Fibroblast of skin of left biceps (primary cell): ENCODE data around the gene GUCY1A2.
"Not testable (repeated sequence)": the region's sequence is repeated elsewhere in the genome, so short reads cannot be mapped to it uniquely, and the experiment has no call there.

Experiments used
- DNase-seq, 2 experiments: peaks; one replicate each; pipeline ENCODE4 v3.0.0-alpha.2; 2013; ENCODE audit warnings: low read depth in 2 of 2

GUCY1A2 gene, protein sequence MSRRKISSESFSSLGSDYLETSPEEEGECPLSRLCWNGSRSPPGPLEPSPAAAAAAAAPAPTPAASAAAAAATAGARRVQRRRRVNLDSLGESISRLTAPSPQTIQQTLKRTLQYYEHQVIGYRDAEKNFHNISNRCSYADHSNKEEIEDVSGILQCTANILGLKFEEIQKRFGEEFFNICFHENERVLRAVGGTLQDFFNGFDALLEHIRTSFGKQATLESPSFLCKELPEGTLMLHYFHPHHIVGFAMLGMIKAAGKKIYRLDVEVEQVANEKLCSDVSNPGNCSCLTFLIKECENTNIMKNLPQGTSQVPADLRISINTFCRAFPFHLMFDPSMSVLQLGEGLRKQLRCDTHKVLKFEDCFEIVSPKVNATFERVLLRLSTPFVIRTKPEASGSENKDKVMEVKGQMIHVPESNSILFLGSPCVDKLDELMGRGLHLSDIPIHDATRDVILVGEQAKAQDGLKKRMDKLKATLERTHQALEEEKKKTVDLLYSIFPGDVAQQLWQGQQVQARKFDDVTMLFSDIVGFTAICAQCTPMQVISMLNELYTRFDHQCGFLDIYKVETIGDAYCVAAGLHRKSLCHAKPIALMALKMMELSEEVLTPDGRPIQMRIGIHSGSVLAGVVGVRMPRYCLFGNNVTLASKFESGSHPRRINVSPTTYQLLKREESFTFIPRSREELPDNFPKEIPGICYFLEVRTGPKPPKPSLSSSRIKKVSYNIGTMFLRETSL

DNA sequence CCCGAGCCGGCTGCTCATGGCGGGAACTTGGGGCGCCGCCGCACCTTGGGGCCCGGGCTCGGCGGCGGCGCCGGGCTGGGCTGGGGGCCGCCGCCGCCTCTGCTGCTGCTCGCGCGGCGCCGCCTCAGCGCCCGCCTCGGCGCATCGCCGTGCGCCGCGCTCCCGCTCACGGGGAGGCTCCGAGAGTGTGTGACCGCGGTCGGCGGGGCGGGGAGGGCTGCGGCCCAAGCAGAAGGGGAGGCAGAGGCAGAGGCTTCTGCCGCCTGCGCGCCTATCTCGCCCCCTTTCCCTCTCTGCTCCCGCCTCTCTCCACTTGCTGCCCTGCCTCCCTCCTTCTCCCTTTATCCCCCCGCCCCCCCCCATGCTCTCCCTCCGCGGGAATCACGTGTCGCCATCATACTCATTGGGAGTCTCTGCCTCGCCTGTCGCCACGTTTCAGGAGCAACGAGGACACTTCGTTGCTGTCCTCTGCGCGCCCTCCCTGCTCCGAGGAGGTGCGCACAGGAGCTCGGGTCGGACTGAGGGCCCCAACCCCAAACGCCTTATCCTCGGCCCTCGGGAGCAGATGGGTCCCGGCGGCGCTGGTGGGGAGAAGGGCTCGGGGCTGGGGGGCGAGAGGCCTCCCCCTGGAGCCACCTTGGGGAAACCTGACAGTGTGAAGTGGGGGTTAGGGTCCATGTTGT, at the start of gene GUCY1A2:
GUCY1A2 (minus strand) TSS at position 258 of the 683 bp plus-strand sequence. CDS start 421 bp downstream, outside the sequence.
- DNase-seq = no peak

DNA sequence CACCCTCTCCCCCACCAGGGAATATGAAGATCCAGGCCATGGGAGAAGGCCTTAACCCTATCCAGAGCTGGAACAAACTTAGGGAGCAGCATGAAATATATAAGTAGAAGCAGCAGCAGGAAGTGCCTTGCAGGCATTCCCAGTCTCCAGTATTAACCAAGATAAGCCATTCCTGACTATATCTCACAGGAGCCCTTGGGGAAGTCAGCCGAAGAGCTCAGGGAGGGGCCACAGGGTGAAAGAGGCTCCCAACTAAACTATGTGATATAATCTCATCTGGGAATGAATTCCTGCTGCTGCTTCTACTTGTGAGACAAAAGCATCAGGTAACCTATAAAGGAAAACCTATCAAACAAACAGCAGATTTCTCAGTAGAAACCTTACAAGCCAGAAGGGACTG, 36.1 kb upstream of the GUCY1A2 start:
- no peak for DNase-seq

DNA sequence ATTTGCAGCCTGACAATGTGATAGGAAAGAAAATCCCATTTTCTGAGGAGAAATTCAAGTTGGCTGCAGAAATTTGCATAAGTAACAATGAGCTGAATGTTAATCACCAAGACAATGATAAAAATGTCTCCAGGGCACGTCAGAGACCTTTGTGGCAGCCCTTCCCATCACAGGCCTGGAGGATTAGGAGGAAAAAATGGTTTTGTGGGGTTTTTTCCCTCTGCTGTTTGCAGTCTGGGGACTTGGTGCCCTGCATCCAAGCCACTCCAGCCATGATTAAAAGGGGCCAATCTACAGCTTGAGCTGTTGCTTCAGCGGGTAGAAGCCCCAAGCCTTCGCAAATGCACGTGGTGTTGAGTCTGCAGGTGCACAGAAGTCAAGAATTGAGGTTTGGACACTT, 33.1 kb upstream of the GUCY1A2 start:
- not testable (repeated sequence) for DNase-seq

DNA sequence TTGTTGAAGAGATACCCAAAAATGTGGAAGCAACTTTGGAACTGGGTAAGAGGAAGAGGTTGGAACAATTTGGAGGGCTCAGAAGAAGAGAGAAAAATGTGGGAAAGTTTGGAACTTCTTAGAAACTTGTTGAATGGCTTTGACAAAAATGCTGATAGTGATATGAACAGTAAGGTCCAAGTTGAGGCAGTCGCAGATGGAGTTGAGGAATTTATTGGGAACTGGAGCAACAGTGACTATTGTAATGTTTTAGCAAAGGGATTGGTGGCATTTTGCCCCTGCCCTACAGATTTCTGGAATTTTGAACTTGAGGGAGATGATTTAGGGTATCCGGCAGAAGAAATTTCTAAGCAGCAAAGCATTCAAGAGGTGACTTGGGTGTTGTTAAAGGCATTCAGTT, 32.6 kb upstream of the GUCY1A2 start:
- DNase-seq = not testable (repeated sequence)

DNA sequence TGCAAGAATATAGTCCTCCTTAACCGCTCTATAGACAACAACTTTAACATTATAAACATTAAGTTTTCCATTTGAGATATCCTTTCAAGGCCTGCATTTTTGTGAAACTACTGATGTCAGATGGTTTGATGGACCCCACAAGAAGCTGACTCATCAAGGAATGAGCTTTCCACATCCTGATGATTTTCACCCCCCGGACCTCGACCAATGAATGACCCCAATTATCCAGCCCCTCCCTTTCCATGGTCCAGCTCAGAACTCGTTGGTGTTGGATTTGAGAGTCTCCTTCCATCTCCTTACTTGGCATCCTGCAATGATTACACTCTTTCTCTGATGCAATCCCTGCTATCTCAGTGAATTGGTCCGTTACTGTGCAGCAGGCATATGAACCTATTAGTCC, 31.8 kb upstream of the GUCY1A2 start:
- DNase-seq = no peak

DNA sequence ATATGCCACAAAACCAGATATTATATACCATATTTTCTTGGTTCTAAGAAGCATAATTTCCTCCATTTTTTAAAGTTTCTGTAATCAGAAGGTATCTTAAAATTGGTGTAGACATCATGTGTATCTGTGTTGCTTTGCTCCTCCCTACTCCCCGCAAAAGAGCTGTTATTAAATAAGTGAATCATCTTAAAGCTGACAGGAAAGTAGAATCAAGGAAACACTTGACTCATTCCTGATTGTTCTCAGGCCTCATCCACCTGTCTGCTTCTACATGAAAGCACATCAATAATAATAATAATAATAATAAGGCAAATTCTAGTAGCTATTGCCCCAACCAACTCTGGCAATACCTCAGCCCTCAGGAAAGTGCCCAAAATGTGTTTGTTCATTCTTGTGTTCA, 26.2 kb upstream of the GUCY1A2 start:
- no peak for DNase-seq

DNA sequence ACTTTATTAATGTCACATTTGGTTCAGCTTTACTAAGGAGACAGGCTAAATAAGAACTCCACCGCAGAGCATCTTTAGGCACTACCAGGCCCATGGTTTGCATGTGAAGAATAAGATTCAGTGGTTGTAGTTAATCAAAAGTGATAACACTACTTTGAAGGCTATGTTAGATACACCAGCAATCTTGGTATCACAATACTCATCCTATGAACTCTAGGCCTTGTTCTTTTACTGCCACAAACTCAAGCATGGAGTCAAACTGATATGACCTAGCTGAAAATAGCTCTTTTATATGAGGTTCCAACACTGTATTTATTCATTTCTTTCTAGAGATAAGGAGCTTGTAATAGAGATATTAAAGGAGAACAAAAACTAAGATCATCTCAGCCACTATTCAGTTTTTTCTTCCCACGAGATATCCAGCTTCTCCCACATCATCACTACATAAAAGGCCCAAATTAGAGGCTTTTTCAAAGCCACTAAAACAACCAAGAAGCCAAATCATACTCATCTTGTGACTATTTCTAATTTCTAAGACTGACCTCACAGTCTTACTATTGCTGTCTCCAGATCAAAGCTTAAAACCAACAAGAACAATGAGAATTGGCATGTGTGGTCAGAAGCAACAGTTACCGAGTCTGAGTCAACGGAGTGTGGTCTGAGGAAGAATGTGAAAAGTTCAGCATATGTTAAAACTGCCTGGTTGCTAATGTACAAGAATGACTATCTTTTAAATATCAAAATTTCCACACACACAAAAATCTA, 25.1 kb upstream of the GUCY1A2 start:
- DNase-seq = peak; percentile 92 to 93

DNA sequence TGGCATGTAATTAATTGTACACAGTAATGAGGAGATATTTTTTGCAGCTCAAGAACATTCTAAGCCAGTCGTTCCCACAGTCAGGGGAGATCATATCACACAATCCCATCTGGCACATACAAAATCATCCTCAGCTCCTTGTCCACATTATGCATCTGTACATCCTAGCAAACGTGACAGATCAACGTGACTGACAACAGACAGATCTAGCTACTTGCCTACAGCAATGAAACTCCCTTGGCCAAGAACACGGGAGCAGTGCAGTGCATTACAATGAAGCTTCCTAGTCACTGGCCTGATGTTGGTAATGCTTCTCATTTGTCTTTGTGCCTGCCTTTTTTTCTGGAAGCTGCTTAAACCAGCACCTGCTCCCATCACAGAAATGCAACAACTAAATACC, 24.5 kb upstream of the GUCY1A2 start:
- no peak for DNase-seq

DNA sequence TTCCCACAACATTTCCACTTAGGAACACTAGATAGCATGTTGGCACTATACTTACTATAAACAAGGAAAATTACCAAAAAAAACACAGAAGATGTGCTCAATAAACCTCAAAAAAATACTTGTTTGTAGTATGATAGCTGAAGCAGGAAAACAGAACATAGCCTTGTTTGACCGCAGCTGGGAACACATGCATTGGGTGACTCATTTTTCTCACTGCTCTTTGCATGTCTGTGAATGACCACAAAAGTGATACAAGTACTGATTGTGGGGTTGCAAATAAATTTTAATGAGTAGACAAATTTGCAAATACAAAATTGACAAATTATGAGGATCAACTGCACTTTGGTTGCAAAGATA, 22.8 kb upstream of the GUCY1A2 start:
- no peak for DNase-seq

DNA sequence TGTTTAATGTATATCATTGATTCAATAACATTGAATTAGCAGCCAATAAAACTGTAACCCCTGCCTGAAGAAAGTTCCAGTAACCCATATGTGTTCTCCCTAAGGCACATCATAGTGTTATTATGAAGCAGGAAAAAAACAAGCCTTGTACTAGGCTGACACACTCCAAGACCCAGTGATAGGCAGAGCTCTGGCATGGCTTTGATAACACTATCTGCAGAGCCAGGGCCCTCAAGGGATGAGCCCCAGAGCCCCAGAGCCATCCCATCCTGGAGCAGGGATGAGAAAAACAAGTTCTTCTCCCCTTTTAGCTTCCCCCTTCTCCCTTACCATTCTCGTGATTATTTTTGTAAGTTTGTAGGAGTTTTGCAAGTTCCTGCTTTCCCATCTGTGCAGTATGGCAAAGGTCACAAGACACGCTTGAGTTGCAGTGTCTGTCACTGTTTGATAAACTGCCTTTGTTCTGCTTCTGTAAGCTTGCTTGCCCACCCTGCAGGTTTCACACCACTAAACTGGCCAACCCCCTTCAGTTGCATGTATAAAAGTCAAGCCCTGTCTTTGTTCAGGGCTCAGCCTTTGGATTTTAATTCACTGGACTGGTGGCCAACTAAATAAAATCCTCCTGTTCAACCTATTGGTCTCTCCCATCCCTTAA, 22.3 kb upstream of the GUCY1A2 start:
- DNase-seq = no peak

DNA sequence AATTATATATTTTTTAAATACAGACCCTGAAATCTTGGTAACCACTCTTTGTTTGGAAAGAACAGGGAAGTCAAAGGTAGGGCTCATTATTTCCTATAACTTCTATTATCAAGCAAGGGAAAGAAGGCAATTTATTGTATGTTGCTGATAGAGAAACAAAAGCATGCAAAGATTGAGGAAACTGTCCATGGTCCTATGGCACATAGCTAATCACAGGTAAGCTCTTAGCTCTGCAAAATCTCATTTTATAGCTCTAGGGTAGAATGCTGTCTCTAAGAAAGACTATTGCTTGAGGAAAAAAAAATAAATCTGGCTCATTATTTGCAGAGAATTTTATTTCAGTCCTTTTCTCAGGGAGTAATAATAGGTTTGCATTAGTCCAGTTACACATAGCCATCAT, 7.4 kb upstream of the GUCY1A2 start:
- no peak for DNase-seq

DNA sequence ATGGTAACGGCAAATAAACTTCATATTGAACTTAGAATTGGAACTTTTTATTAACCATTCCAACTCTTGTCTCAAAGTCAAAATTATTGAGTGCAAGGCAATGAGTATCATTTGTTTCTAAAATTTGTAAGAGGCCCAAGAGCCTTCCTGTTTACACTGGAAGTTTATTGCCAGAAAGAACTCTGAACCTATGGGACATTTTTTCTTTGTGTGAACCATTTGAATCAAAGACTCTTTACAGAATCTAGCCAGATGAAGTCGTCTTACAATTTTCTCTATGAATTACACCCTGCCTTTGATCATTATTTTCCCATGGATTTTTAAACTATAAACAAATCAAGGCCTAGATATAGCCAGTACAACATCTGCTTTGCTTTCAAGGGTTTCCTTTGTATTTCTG, 2.3 kb upstream of the GUCY1A2 start:
- no peak for DNase-seq

DNA sequence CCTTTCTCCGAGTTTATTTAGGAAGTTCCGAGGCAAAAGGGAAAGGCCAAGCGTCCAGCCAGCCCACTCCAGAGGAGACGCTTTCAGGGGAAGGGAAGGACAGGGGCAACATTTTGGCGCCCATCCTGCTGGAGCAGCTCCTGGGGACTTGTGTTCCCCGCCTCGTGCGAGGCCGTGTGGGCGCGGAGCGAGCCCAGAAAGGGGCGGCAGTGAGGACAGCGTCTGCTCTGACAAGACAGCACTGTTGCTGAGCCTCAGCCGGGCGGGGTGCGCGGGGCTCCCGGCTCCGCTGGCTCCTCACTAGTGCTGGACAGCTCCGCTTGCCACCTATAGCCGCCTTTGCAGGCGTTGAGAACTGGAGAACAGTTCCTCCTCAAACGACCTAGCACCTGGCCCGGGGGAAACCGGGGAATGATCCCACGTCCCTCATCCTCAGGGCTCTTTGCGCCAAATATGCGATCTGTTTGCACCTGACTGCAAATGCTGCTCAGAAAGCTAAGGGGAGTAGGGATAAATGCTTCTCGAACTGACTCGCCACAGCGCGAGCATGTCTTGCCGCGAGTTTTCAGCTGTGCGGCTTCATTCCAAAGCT, 722 bp upstream of the GUCY1A2 start:
- DNase-seq = no peak

DNA sequence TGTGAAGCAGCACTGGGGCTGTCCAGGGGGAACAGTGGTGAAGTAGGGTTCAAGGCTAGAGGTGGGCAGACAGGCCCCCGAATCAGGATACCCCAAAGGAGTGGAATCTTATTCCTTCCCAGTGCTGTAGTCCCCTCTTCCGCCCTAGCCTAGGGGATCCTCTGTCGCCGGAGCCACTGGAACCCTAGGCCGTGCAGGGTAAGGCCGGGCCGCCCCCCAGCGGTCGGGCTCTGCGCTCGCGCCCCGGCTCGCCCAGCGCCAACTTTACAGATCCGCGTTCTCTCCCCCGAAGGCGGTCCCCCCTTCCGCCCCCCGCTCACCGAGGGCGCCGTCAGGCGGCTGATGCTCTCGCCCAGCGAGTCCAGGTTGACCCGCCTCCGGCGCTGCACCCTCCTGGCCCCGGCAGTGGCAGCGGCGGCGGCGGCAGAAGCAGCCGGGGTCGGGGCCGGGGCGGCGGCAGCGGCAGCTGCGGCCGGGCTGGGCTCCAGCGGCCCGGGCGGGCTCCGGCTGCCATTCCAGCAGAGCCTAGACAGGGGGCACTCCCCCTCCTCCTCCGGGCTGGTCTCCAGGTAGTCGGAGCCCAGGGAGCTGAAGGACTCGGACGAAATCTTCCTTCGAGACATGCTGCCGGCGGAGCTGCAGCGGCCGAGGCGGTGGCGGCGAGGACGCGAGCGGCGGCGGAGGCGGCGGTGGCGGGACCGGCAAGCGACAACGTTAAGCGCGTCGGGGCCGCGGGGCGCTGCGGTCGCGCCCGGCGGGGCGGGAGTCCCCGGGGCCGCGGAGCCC, 650 bp downstream of the GUCY1A2 start:
- DNase-seq = no peak

DNA sequence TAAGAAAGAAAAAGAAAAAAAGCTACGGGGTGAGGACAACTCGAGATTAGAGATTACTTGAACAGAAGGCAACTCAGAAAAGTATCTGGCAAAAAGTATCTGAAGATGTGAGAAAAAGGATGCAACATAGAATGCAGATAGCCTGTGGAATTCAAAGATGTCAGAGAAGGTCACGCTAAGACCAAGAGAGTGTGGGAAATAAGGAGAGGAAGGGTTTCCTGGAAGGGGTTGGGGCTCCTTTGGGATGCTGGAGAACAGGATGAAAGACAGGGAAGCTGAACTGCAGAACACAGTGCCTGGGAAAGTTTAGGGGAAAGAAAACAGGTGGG, 1.2 kb downstream of the GUCY1A2 start:
- DNase-seq = no peak

DNA sequence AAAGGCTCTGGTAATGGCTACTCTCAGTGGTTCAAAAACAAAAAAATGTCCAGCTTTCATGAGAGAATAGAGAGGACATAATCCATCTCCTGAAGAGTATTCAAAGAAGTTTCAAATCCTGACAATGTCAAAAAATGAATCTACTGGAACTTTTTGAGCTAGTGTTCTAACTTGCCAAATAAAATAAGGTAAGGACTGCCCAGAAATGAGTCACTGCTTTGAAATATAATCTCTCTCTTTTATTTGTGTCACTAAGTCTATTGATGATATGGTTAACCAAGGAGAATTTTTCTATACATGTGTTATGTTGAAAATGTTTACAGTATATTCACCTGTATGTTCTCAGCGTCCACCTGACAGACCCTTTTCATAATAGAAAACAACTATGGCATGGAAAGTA, 3.4 kb downstream of the GUCY1A2 start:
- no peak for DNase-seq

DNA sequence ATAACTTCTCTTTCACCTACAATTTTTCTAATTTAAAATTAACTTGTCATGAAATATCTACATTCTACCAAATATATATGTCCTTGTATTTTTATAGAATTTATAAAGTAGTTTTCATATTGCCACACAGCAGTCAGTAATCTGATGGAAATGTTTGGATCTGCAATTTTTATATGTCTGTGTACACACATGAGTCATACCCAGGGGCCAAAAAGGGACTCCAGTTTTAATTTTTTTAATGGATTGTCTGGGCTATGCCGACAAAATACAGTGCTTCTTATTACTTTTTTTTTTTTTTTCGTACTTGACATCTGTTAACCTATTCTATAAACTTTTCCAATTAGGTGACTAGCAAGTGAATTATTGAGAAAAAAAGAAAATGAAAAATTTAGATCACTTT, 6.3 kb downstream of the GUCY1A2 start:
- no peak for DNase-seq

DNA sequence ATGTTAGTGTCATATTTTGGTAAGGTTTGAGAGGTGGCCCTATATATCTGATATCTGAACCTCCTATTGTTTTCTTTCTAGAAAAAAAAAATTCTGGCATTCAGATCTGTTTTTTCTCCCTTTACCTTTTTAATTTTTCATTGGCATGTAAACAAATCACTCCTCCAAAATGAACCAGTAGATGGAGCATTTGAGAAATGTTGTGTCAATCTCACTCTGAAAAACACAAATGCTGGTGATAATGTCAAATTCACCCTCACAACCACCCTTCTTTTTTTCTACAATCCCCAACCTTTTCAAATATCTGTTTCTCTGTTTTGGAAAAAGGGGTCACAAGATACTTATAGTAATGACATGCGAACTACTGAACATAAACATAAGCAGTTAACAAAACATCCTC, 9.1 kb downstream of the GUCY1A2 start:
- no peak for DNase-seq

DNA sequence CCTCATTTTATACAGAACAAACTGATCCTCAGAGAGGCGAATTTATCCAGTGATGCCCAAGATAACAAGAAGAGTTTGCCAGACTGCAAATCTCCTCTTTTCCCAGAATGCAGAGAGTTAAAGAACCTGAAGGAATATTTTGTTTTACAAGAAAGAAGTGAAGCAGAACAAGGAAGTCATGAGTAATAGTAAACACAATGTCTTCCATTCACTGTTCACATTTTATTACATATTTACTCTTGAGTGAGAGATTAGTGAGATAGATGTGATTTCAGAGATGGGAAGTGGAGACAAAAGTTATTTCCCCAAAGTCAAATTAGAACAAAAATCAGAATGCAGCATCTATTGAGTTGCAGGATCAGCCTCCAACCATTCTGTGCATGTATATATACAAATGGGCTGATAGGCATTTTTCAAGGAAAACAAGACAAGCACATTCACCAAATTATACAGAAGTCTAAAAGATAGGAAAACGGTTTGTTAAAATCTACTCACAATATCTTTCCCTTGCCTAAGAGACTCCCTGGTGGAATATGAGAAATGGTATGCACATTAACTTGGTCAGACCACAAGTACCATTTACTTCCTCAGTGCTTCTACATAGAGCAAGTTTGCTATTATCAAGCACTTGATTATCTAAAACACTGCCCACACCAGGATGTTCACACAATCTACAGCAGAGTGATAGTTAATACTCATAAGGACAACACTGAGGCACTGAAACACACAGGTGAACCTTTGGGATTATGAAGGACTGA, 12.0 kb downstream of the GUCY1A2 start:
- DNase-seq = no peak

DNA sequence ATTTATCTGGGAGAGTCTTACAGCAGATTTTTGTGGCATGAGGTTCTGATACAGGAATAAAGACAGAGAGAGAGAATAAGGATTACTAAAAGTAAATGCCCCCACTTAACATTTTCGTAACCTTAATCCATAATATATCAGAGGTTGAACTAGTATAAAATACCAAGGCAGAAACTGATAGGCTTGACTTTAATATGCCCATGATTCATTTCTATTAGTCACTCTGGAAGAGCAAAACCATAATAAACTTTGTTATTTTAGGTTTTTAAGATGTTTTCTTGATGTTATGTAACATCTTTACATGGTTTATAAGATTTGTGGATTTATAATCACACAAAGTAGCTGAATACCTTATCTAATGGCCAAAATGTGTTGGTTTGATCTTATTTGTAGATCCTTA, 19.1 kb downstream of the GUCY1A2 start:
- DNase-seq = no peak
